Stimulated activated CD4-positive, alpha-beta T cell treated with anti-CD3 and anti-CD28 coated beads, Interleukin-15, amount 100 ng/mL, for 48 hours (primary cell): ENCODE results near the gene NR5A1.

ENCODE experiments used
- DNase-seq, 2 donors: peaks; one replicate each; pipeline ENCODE4 v3.0.0-alpha.2; 2020; ENCODE audit warnings: low read depth in 2 of 2

The NR5A1 gene

DNA sequence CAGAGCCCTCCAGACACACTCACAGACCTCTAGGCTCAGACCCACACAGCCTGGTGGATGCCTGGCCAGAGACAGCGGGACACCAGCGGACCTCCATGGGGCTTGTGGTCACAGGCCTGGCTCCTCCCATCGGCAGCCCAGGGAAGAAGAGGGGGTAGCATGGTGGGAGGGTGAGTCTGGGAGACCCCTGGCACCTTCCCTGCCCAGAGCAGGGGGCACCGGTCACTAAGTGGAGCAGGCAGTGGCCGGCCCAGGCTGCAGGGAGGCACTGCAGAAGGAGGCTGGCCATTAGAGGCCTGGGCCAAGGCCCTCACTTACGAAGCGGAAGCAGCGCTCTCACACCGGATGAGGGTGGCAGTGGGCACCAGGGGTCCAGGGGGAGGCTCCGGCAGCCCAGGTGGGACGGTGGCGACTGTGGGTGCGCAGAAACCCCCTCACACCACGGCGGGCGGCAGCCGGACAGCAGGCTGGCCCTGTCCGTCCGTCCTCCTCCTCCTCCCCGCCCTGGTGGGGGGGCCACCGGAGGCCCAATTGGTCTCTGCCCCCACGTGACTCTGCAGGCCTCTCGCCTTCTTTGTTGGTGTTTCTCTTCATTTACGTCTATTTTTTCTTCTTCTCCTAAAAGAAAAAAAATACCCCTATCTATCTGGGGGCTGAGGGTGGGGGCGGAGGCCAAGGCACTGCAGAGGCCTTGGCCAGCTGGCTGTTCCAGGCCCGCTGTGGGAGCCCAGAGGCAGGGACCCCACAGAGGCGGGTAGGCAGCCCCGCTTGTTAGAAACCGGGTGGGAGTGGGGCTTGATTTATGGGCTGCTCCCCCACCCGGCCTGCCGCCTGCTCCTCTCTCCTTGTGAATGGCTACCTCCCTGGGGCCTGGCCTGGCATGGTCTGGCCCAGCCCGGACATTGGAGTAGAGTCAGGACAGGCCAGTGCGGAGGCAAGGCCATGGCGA, at the start of gene NR5A1:
Gene NR5A1 (minus strand): TSS at position 469 of the 949 bp plus-strand sequence. CDS start 4,004 bp downstream, outside the sequence.
- DNase-seq = no peak

DNA sequence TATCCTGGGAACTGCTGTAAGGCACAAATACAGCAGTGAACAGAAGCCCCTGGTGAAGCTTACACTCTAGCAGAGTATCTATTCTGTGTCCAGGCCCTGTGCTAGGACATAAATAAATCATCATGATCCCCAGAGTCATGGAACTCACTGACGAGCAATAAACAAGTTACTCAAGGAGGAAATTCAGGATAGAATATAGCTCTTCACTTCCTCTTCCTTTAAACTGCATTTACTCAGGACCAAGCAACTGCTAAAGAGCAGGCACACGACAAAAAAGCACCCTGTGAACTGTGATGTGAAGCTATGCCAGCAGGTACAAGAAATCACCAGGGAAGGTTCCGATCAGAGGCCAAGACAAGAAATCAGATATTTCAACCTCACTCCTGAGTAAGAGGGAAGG, 47.8 kb upstream of the NR5A1 start:
- no peak for DNase-seq

DNA sequence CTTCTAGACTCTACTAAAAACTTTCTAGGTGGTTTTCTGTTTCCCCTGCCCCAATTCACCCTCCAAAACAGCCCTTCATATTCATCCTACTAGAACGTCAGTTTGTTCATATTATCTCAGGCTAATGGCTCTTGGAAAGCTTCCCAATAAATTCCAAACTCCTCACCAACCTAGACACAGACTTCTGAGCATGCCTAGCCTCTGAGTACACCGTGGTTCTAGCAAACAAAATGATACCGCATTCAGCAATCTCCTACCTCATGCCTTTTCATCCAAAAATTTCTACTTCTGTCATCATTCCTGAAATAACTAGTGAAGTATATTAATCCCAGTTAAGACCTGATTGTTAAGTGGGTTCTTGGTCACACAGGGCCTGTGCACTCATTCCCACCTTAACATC, 46.5 kb upstream of the NR5A1 start:
- DNase-seq = no peak

DNA sequence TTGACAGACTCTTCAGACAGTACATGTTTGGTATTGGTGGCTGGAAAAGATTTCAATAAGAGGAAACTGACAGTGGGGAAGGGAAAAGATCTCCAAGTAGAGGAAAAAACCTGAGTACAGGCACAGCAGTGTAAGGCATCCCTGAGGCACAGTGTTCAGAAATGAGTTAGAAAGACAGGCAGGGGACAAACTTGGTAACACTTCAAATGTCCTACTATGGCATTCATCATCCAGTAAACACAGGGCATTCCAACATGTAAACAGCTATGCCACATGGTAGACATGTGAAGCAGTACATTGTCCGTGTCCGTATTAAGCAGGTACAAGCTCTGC, 45.0 kb upstream of the NR5A1 start:
- DNase-seq = no peak

DNA sequence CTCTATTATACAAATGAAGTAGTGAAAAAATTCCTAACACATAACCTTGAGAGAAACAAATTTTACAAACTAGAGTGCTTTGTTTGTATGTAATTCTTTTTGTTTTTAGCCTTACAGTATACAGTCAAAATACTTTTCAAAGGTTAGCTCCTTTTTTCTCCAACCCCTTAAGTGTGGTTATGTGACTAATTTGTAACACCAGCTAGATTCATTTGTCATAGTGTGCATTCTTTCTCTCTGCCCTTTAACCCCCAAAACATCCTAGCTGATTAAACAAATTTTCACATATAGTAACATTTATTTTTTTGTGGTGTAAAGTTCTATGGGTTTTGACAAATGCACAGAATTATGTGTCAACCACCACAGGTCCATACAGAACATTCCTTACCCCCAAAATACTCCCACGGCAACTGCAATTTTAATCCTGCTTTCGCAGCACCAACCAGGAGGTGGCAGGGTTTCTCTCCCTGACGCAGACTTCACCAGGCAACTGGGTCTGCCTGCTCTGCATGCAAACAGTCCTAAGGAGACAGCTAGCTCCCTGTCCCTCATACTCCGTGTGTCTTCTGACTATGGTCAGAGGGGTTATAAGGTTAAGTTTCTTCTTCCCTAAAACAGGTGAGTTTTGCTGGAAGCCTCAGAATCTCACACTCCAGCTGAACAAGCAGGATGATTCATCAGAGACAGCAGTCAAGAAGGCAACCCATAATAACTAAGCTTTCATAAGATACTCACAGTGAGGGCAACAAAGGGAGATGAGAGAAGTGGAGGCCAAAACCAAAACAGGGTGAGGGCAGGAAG, 44.5 kb upstream of the NR5A1 start:
- peak; percentile 8 to 13 for DNase-seq

DNA sequence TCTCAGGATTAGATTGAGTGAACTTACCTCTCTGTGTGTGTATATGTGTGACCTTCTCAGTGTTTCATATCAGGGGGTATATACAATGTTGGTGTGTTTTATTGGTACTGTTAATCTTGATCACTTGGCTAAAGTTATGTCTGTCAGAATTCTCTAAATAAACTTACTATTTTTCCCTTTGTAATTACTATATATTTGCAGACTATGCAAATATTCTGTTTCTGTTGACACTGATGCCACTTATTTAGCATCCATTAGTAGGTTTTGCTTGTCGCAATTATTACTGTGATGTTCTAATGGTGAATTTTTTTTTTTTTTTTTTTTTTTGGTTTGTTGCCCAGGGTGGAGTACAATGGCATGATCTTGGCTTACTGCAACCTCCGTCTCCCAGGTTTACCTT, 42.9 kb upstream of the NR5A1 start:
- DNase-seq = no peak

DNA sequence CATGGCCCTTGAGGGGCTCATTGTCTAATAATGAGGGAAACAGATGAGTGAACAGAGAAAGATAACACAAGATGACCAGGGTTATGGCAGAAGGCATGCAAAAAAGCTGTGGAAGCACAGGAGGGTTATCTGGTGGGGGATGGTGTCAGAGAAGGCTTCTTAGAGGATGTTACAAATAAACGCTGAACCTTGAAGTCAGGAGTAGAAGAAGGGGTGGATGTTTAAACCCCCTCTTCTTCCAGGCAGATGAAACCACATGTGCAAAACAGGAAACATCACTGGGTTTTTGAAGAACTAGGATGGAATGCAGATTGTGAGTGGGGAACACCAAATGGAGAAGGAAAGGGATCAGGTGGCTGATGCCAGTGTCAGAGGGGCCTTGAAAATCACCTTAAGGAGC, 41.8 kb upstream of the NR5A1 start:
- DNase-seq = no peak

DNA sequence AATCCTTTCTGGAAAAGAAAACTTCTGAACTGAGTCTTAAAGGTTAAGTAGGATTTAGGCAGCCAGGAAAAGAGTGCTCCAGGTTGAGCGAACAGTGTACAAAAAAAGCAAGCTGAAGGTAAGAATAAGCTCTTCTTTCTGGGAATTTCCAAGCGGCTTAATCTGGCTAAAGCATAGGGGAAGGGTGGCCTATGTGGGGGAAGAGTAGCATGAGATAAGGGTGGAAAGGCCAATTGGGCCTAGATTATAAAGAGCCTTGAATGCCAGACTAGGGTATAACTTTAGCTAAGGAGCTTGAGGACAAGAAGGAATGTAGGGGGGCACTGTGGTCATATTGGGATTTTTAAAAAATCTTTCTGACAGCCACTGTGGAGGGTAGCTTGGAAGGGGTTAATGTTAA, 37.3 kb upstream of the NR5A1 start:
- DNase-seq = no peak

DNA sequence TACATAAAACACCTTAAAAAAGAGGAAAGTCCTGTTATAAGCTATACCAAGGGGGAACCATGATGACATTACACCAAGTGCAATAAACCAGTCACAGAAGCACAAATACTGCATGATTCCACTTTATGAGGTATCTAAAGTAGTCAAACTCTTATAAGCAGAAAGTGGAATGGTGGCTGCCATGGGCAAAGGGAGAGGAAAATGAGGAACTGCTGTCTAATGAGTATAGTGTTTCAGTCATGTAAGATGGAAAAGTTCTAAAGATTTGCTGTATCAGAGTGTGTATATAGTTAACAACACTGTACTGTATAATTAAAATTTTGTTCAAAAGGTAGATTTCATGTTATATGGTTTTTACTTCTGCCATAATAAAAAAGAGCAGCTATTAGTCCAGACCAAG, 34.6 kb upstream of the NR5A1 start:
- DNase-seq = no peak

DNA sequence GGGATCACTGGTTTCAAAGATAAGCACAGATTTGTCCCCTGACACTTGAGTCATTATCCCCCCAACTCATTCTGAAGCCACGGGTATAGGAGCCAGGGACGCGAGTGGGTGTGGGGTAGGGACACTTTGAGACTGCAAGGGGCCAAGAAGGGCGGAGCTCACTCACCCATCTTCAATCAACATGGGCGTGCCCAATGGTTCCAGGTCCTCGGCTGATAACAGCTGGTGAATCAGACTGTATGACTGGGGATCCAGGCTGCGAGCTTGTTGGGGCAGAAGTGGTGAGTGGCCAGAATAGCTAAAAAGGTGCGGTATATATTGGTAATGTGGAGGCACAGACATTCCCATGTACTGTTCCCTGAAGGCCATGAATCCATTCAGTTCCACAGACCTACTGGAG, 30.7 kb upstream of the NR5A1 start:
- DNase-seq = no peak

DNA sequence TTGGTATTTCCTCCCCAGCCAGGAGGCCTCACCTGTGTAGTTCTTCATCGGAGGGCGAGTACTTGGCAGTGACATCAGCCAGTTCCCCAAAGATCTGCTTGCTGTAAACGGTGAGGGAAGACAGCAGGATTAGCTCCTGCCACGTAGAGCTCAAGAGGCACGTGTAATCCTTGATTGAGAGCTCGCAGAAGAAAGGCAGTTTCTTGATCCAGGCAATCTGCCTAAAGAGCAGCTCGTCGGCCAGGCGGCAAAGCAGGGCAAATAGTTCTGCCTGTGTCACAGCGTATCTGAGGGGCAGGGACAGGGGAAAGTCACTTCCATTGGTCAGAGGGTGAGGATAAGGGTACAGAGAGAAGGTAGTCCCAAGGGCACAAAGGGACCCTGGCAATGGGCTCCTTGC, 28.6 kb upstream of the NR5A1 start:
- DNase-seq = no peak

DNA sequence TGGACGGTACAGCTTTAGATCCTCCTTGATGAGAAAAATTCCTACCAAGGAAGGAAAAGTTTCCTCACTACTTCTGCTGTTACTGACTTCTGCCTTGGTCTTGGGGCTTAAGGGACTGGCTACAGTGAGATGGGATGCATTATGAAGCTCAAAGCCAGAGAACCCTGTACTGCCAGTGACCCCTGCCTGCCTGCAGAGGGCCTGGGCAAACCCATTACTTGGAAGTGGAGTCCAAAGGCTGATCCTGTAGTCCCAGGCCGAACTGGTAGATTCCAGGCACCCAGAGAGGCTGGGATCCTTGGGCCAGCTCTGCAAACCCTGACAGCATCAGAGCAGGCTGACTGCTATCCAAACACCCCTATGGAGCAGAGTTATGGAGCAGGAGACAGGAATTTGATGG, 25.7 kb upstream of the NR5A1 start:
- no peak for DNase-seq

DNA sequence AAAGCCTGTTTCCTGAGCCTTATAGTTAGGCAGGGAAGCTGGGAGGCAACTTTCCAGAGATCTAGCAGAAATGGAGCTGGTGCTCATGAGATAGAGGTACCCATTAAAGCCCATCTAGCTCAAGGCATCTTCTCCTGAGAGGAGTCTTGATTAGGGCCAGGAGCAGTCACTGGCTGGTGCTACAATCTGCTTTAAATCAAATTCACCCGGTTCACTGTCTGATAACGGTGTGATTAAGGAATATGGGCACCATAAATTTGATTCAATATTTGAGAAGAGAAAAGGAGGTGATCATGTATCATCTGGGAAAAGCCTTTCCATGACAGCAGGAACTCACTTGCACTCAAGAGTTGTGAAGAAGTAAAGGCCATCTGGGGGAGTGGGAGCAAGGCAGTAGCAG, 23.9 kb upstream of the NR5A1 start:
- no peak for DNase-seq

DNA sequence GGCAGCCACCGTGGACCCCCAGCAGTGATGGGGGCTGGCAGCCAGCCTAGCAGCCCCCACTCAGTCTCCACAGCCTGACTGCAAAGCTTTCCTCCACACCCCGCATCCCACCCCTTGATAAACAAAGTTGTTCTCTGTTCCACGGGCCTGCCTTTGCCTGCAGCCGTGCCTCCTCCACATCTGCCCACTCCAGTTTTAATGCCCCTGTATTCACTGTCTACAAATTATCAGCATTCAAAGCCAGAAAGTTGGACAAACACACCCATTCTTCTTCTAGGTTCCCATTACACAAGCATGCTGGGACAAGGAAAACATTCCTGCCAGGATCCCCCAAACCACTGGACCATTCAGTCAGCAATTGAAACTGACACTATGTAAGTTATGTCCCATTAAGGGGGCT, 23.0 kb upstream of the NR5A1 start:
- no peak for DNase-seq

DNA sequence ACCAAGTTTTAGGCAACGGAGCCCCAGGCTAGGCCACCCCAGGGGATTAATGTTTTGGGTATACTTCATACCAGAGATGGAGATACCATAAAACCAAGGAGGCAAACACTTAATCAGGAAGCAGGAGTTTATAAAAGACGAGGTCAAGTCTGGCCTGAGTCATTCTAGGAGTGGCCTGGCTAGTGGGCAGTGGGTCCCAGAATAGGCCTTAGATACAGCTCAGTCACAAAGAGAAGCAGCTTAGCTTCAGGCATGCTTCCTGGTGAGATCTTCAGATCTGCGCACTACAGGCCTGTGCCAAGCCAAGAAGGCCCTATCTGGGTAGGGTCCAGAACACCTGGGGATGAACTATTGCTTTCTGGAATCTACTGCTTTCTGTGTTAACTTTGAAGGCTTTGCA, 20.6 kb upstream of the NR5A1 start:
- no peak for DNase-seq

DNA sequence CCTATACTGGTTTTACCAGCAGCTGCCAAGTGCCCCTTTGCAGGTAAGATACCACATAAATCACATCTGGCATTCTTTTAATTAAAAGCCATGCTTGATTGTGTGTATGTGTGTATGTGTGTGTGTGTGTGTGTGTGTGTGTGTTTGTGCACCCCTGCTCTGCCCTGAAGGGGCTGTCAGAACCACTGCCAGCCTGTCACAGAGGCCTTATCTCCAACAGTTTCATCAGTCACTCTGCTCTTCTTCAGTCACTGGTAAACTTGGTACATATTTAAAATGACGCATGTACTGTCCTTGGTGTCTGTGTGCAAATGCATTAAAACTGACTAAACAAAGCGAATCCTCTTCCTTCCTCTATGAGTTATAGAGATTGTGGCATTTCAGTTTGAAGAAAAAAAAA, 19.0 kb upstream of the NR5A1 start:
- DNase-seq = no peak

DNA sequence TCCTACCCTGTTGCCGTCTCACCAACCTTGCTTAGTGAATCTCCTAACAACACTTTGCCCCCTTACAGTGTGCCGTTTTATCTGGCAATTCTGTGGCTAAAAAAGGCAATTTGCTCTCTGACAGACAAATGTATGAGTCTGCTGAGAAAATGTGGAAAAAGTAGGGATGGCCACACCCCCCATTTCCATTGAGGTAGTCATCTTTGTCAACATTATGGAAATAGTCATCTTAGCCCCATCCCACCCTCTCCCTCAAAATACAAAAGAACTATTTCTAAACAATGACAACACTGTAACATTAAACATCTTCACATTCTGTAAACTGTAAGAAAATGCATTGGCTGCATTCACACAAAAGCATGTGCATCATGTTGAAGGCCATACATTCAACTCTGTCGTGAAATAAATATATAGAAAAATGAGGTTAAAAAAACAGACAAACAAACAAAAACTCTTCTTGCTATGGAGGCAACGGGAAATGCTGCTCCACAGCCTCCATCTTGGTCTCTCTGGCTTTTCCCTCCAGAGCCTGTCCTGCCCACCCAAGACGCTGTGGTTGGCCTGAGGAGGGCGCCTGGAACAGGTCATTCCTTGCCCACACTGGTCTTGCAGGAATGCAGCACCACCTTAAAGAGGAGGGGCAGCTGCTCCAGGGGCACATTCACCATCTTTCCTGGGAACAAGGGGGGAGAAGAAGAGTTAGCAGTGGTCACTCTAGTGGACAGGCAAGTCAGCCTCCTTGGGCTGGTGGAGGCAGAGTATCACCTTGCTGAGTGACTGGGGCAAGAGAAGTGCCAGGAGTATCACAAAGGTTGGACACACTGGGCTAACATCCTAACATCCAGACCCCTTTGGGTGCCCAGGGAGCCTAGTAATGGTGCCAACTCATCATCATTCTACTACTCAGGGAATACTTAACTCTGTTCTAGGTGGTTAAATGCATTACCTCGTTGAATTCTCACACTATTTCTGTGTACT, 15.2 kb upstream of the NR5A1 start:
- DNase-seq = no peak

DNA sequence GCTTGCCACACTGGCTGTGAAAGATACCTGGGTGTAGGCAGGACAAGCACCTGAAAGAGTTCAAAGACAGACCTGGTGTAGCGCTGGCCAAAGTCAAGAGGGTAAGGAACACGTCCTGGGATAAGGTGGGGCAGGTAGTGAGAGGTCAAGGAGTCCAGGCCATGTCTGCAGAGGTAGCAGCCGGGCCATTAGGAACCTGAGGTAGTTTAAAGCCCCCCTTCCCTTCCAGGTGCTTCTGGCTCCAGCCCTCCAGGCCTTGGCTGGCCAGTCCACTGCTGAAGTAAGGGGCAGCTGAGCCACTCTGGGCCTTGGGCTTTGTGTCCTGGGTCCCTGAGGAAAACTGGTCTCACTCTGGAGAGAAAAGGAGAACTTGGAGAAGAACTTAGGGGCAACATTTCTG, 13.9 kb upstream of the NR5A1 start:
- no peak for DNase-seq

DNA sequence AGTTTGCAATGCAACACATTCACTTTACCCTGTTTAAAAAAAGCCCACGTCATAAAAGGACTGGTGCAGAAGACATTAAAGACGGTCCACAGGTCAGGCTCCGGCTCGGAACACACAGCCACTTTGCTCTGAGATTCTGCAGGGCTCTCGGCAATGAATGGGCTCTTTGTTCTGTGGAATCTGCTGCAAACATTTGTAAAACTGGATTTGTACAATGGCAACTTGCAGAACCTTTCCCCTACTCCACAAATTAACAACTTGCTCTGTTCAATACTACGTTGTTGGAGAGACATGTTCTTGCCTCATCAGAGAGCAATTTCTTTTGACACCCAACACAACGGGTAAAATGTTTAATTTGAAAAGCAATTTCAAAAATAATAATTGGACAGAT, 13.0 kb upstream of the NR5A1 start:
- DNase-seq = no peak

DNA sequence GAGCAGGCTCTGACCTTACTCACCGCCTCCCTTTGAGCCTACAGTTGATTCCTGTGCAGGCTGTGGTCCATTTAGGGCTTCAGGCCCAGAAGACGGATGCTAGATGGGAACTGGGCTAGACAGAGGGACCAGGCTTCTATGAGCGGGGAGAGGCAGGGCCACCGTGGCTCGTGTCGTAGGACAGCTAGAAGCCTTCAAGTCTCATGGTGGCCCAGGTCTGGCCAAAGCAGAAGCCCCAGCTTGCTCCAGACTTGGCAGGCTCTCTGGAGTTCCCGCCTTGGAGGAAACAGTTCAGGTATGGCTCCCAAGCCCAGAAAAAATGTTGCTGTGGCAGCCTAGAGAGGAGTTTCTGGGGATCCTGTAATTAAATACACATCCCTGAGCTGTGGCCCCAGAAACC, 10.9 kb upstream of the NR5A1 start:
- no peak for DNase-seq

DNA sequence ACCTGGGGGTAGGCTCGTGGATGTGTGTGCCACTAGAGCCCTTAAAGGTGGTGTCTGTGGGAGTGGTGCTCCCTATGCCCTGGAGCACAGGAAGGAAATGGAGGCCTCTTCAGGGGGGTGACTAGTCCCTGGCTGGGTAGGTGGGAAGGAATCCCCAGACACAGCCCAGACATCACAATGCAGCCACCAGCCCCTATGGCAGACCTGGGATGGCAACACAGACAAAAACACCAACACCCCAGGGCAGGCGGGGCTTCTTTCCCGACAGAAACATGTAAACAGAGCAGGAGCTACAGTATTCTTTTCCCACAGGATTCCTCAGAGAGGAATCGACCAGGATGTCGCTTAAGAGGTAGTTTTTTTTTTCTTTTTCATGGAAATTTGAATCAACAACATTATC, 10.4 kb upstream of the NR5A1 start:
- no peak for DNase-seq

DNA sequence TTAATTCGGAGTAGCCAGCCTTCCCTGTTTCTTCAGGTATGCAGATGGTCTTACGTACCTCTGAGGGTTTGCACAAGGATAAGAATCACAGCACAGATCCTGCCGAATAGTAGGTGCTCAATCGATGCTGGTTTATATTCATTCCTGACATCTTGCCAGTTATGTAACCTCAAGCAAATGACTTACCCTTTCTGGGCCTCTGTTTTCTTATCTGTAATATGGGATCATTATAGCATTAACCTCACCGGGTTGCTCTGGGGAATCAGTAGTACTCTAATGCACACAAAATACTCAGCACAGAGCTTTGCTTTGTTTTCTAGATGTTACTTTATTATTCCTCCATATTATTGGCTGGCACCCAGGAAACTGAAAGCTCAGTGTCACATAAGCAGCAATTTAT, 7.7 kb upstream of the NR5A1 start:
- no peak for DNase-seq
